ENCODE data around the gene MYO16.

MYO16 gene

DNA sequence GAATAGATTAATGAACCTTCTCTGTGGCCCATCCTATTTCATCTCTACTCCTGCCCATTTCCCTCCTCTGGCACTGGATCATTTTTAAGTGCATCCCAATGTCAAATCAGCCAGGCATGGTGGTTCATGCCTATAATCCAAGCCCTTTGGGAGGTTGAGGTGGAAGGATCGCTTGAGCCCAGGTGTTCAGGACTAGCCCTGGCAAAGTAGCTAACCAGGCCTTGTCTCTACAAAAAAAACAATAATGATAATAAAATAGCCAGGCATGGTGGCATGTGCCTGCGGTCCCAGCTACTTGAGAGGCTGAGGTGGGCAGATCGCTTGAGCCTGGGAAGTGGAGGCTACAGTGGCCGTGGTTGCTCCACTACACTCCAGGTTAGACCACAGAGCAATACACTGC, 517.0 kb downstream of the MYO16 start:
- Histone ChIP-seq H4K20me1 (ENCODE audit: control insufficient read depth, insufficient read depth, low read depth, low read length) (no peaks in the 10 kb centered on the region), H3K79me2 (ENCODE audit: control insufficient read depth, low read length) (no peaks in the 10 kb centered on the region), H3K9me3 (ENCODE audit: control insufficient read depth, insufficient read depth, low read length) (no peaks in the 10 kb centered on the region), H3K9me2 (replicated peaks; ENCODE audit: control insufficient read depth, low read length) (no peaks in the 10 kb centered on the region), H3K36me3 (ENCODE audit: control insufficient read depth, low read length) (no peaks in the 10 kb centered on the region), H3K4me2 (ENCODE audit: low read length) (no peak overlapping the region), H3K27me3 (ENCODE audit: control insufficient read depth, low read length) (no peaks in the 10 kb centered on the region), H3K4me1 (ENCODE audit: control insufficient read depth, low read length) (no peaks in the 10 kb centered on the region), H3K4me3 (ENCODE audit: low read length) (no peak overlapping the region), H3K27ac (ENCODE audit: low read depth, low read length) (no peak overlapping the region), H3F3A (ENCODE audit: control insufficient read depth, insufficient read depth) (no peaks in the 10 kb centered on the region)
- TF ChIP-seq, protein P1, sequence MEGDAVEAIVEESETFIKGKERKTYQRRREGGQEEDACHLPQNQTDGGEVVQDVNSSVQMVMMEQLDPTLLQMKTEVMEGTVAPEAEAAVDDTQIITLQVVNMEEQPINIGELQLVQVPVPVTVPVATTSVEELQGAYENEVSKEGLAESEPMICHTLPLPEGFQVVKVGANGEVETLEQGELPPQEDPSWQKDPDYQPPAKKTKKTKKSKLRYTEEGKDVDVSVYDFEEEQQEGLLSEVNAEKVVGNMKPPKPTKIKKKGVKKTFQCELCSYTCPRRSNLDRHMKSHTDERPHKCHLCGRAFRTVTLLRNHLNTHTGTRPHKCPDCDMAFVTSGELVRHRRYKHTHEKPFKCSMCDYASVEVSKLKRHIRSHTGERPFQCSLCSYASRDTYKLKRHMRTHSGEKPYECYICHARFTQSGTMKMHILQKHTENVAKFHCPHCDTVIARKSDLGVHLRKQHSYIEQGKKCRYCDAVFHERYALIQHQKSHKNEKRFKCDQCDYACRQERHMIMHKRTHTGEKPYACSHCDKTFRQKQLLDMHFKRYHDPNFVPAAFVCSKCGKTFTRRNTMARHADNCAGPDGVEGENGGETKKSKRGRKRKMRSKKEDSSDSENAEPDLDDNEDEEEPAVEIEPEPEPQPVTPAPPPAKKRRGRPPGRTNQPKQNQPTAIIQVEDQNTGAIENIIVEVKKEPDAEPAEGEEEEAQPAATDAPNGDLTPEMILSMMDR (IDR thresholded peaks at IDR 0.05; ENCODE audit: low read depth, low read length, poor library complexity, severe bottlenecking) = no peak
- no peak for TF ChIP-seq EZH2phosphoT487 (IDR thresholded peaks at IDR 0.05; ENCODE audit: borderline replicate concordance, low read length)

DNA sequence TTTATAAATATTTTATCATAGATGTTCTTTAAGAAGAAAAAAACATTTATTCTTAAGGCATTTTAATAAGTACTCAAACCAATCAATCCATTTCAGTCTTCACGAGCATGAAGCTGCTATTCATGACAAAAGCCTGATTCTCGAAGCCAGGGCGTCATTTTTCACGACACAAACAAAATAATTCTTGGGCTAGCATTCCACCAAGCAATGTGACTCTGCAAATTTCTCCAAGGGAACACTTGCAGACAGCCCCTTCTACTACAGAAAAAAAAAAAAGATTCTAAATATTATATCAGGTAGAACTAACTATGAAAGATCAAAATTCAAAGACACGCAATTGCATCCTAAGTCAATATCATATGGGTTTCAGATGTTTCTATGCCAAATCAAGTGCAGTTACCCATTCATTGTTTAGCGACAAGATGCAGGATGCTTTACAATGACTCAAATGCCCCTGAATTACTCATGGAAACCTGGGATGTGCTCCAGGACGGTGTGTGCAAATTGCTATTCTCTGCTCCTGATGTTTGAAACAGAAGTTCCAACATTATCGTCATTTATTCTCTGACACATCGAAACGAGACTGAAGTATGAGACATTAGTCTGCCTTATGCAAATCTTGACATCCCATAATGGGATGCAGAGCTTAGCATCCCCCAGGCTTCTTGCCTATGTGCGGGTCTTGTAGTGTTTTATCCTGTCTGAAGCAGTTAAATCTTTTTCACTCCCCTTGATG, 517.7 kb downstream of the MYO16 start:
- H3K4me3 ChIP-seq (ENCODE audit: low read length) = no peak overlapping the region
- H3K4me2 ChIP-seq (ENCODE audit: low read length) = no peak overlapping the region
- H3K27ac ChIP-seq (ENCODE audit: low read depth, low read length) = no peak overlapping the region
- H3F3A ChIP-seq (ENCODE audit: control insufficient read depth, insufficient read depth) = no peaks in the 10 kb centered on the region
- H4K20me1 ChIP-seq (ENCODE audit: control insufficient read depth, insufficient read depth, low read depth, low read length) = no peaks in the 10 kb centered on the region
- no peaks in the 10 kb centered on the region for H3K9me2 ChIP-seq (replicated peaks; ENCODE audit: control insufficient read depth, low read length)
- no peaks in the 10 kb centered on the region for H3K27me3 ChIP-seq (ENCODE audit: control insufficient read depth, low read length)
- no peaks in the 10 kb centered on the region for H3K4me1 ChIP-seq (ENCODE audit: control insufficient read depth, low read length)
- no peaks in the 10 kb centered on the region for H3K79me2 ChIP-seq (ENCODE audit: control insufficient read depth, low read length)
- no peaks in the 10 kb centered on the region for H3K9me3 ChIP-seq (ENCODE audit: control insufficient read depth, insufficient read depth, low read length)
- no peaks in the 10 kb centered on the region for H3K36me3 ChIP-seq (ENCODE audit: control insufficient read depth, low read length)
- TF ChIP-seq, protein P1 (IDR thresholded peaks at IDR 0.05; ENCODE audit: low read depth, low read length, poor library complexity, severe bottlenecking) = no peak
- no peak for TF ChIP-seq EZH2phosphoT487 (IDR thresholded peaks at IDR 0.05; ENCODE audit: borderline replicate concordance, low read length)

DNA sequence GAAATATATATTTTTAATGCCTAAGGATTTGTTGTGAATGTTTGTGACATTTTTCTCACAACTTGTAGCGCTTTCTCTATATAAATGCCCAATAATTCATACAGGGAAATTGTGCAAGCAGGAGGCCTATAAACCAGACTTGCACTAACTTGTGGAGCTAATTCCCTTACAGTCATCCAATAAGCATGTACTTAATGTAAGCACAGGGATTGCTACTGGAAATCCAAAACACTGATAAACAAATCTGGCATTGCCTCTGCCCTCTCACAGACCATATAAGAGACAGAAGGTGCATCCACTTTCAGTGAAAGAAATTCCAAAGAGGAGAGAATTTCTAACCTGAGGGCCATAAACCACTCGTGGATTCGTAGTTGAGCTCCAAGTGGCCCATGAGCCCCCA, 518.8 kb downstream of the MYO16 start:
- H3K4me1 ChIP-seq (ENCODE audit: control insufficient read depth, low read length) = no peaks in the 10 kb centered on the region
- no peaks in the 10 kb centered on the region for H3K27me3 ChIP-seq (ENCODE audit: control insufficient read depth, low read length)
- no peaks in the 10 kb centered on the region for H4K20me1 ChIP-seq (ENCODE audit: control insufficient read depth, insufficient read depth, low read depth, low read length)
- H3K27ac ChIP-seq (ENCODE audit: low read depth, low read length) = no peak overlapping the region
- H3K9me3 ChIP-seq (ENCODE audit: control insufficient read depth, insufficient read depth, low read length) = no peaks in the 10 kb centered on the region
- no peaks in the 10 kb centered on the region for H3K36me3 ChIP-seq (ENCODE audit: control insufficient read depth, low read length)
- H3K79me2 ChIP-seq (ENCODE audit: control insufficient read depth, low read length) = no peaks in the 10 kb centered on the region
- H3K4me2 ChIP-seq (ENCODE audit: low read length) = no peak overlapping the region
- H3F3A ChIP-seq (ENCODE audit: control insufficient read depth, insufficient read depth) = no peaks in the 10 kb centered on the region
- no peak for TF ChIP-seq EZH2phosphoT487 (IDR thresholded peaks at IDR 0.05; ENCODE audit: borderline replicate concordance, low read length)
- TF ChIP-seq, protein P1 (IDR thresholded peaks at IDR 0.05; ENCODE audit: low read depth, low read length, poor library complexity, severe bottlenecking) = no peak
- H3K4me3 ChIP-seq (ENCODE audit: low read length) = no peak overlapping the region
- H3K9me2 ChIP-seq (replicated peaks; ENCODE audit: control insufficient read depth, low read length) = no peaks in the 10 kb centered on the region
